Adrenal gland (tissue), 5 donors: ENCODE data around the gene PI4K2B.

Experiments used
- POLR2A ChIP-seq, 2 donors: fragments of 450-650 bp; IDR thresholded peaks; one replicate each; pipeline ENCODE4 v1.6.1; 2017; ENCODE audit warnings: antibody characterized with exemption in 2 of 2, mild to moderate bottlenecking in 2 of 2, moderate library complexity in 1 of 2
- TF ChIP-seq, protein P1 (sequence below), 6 experiments: fragments of 450-650 bp in 4 of 6; fragments of 200-600 bp in 2 of 6; sonication (generic) in 1 of 6; IDR thresholded peaks; 1 replicate in 5 of 6; 2 replicates in 1 of 6; pipeline versions ENCODE4 v1.5.1 to v1.8.0; 2016 to 2021; ENCODE audit warnings: antibody characterized with exemption in 6 of 6, mild to moderate bottlenecking in 2 of 6, moderate library complexity in 1 of 6
- donor health status: DM: no; HTN: no; CAD: no.

DNA sequence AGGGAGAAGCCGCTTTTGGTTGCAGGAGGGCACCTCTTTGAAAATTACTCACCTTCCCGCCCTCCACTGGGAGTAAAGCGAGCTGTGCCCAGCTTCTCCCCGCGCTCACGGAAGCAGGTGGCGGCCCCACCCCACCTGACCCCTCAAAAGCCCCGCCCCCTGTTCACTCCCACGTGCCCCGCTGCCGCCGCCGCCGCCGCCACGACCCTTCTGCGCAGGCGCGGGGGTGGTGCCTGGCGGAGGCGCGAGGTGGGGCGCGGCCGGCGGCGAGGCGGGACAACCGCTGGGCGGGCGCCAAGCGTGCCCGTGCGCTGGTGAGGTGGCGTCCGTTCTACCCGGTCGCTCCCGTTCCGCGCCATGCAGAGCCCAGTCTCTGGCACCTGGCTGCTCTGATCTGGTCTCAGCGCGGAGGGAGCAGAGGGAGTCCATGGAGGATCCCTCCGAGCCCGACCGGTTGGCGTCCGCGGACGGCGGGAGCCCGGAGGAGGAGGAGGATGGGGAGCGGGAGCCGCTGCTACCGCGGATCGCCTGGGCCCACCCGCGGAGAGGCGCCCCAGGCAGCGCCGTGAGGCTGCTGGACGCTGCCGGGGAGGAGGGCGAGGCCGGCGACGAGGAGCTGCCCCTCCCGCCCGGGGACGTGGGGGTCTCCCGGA, at the start of gene PI4K2B:
- TF ChIP-seq, protein P1, sequence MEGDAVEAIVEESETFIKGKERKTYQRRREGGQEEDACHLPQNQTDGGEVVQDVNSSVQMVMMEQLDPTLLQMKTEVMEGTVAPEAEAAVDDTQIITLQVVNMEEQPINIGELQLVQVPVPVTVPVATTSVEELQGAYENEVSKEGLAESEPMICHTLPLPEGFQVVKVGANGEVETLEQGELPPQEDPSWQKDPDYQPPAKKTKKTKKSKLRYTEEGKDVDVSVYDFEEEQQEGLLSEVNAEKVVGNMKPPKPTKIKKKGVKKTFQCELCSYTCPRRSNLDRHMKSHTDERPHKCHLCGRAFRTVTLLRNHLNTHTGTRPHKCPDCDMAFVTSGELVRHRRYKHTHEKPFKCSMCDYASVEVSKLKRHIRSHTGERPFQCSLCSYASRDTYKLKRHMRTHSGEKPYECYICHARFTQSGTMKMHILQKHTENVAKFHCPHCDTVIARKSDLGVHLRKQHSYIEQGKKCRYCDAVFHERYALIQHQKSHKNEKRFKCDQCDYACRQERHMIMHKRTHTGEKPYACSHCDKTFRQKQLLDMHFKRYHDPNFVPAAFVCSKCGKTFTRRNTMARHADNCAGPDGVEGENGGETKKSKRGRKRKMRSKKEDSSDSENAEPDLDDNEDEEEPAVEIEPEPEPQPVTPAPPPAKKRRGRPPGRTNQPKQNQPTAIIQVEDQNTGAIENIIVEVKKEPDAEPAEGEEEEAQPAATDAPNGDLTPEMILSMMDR (IDR thresholded peaks at IDR 0.05) = peak in 1 of 6 experiments; percentile 13
- TF ChIP-seq POLR2A (IDR thresholded peaks at IDR 0.05) = peak; percentile 41 to 87
